IPS DF 6.9 (cell line): Measurements from ENCODE around the gene COL24A1.

Experiments
- DNase-seq: peaks from one replicate; pipeline ENCODE4 v3.0.0-alpha.2; 2013; ENCODE audit warnings: low read depth, low spot score
- H3K27ac ChIP-seq: one replicate; pipeline ENCODE4 v1.5.1; 2013; ENCODE audit warnings: low read length, control low read depth
- H3K27me3 ChIP-seq: 2 replicates; pipeline ENCODE4 v1.6.1; 2013; ENCODE audit warnings: mild to moderate bottlenecking, low read length; ENCODE audit not compliant: control insufficient read depth, insufficient read depth
- H3K36me3 ChIP-seq: 2 replicates; pipeline ENCODE4 v1.6.1; 2013; ENCODE audit warnings: low read length; ENCODE audit not compliant: control insufficient read depth, insufficient read depth
- H3K4me1 ChIP-seq: 2 replicates; pipeline ENCODE4 v1.6.1; 2013; ENCODE audit warnings: low read length; ENCODE audit not compliant: control insufficient read depth, insufficient read depth
- H3K4me3 ChIP-seq: 2 replicates; pipeline ENCODE4 v1.5.1; 2013; ENCODE audit warnings: mild to moderate bottlenecking, low read length
- H3K9me3 ChIP-seq: 2 replicates; pipeline ENCODE4 v1.6.1; 2013; ENCODE audit warnings: low read length, inconsistent platforms; ENCODE audit not compliant: control insufficient read depth, insufficient read depth
- WGBS: extraction: QIAGEN DNeasy Blood & Tissue Kit; methylation state at CpG from one replicate; pipeline ENCODE4 v1.1.7; 2013; ENCODE audit warnings: mixed read lengths, missing lambda C conversion rate; ENCODE audit not compliant: insufficient read length, insufficient coverage; 5-methylcytosine and 5-hydroxymethylcytosine counted together

The COL24A1 gene

GRCh38 chr1:86156566-86157455, at the start of gene COL24A1:
TSS of gene COL24A1 (minus strand) at chr1:86156772. CDS start at chr1:86156396, 376 bp downstream.
- peak; percentile 78 for DNase-seq
- peak within 1 kb of the TSS; percentile 56 for H3K4me3 ChIP-seq
- H3K36me3 ChIP-seq = no peaks in the 10 kb centered on the region
- no CpG with 5 or more reads among the region's 52 CpGs for WGBS
- H3K4me1 ChIP-seq = peaks cover 10% of the 10 kb centered on the region
- no peaks in the 10 kb centered on the region for H3K9me3 ChIP-seq
- peaks cover 24% of the 10 kb centered on the region for H3K27me3 ChIP-seq
- no peak within 1 kb of the TSS for H3K27ac ChIP-seq

DNA sequence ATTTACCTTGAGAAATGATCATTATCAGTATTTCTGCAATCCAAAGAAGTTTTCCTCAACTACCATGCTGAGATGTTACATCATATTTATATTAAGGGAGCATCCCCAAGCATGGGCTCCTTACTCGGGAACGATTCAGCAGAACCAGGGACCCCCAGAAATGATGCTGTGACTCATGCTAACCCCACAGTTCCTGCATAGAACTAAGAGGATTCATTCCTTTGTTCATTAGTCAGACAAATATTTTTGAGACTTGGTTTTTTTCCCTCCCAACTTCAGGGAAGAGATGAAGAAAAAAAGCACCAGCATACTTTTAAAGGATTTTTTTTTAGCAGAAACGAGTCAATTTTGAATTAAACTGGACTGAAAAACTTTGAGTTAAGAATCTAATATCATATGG, 49.2 kb upstream of the COL24A1 start:
- no CpG with 5 or more reads among the region's 3 CpGs for WGBS
- no peaks in the 10 kb centered on the region for H3K4me1 ChIP-seq
- H3K4me3 ChIP-seq = no peak overlapping the region
- H3K9me3 ChIP-seq = no peaks in the 10 kb centered on the region
- H3K27me3 ChIP-seq = no peaks in the 10 kb centered on the region
- no peak overlapping the region for H3K27ac ChIP-seq
- DNase-seq = no peak
- no peaks in the 10 kb centered on the region for H3K36me3 ChIP-seq

- H3K4me1 ChIP-seq = no peaks in the 10 kb centered on the region
- H3K36me3 ChIP-seq = no peaks in the 10 kb centered on the region
- no CpG with 5 or more reads among the region's 4 CpGs for WGBS
- H3K4me3 ChIP-seq = no peak overlapping the region
- H3K9me3 ChIP-seq = no peaks in the 10 kb centered on the region
- no peak for DNase-seq
- no peak overlapping the region for H3K27ac ChIP-seq
- H3K27me3 ChIP-seq = no peaks in the 10 kb centered on the region
Observed at GRCh38 chr1:86202552-86203340, 46.2 kb upstream of the COL24A1 start.

DNA sequence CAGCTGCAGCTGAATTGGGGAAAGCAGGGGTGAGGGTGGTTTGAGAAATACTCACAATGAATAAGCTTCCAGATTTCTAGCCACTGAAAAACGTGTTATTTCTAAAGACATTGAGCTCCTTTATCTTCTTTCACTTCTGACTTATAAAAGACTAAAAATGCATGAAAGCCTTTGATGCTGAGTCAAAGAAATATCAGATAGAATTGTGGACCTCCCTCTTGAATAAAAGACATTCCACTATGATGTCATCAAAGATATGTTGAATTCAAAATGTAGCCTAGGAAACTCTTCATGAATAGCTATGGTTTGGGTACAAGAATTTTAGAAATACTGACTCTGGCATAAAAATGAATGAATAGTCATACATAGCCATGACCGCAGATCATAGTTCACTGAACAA, 44.7 kb upstream of the COL24A1 start:
- no peak for DNase-seq
- Histone ChIP-seq H3K27ac (no peak overlapping the region), H3K36me3 (no peaks in the 10 kb centered on the region), H3K27me3 (no peaks in the 10 kb centered on the region), H3K9me3 (no peaks in the 10 kb centered on the region), H3K4me3 (no peak overlapping the region), H3K4me1 (no peaks in the 10 kb centered on the region)
- no CpG with 5 or more reads among the region's 2 CpGs for WGBS

DNA sequence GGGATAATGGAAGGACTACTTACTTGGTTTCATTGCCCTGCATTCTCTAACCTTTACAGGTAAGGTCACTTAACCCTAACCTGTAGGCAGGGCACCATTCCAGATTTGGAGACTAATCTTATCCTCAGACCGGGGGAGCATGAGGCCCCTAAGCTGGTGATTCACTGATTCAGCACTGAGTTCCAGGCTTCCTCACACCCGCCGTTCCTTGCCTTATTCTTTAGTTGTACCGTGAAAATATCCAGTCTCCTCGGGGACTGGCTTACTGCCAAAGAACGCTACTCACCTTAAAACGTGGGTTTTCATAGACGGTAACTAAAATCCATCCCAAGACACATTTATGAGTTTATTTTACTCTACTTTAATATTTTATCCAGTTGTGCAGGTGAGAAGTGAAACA, 44.3 kb upstream of the COL24A1 start:
- no peak for DNase-seq
- H3K4me1 ChIP-seq = no peaks in the 10 kb centered on the region
- no peaks in the 10 kb centered on the region for H3K27me3 ChIP-seq
- no peaks in the 10 kb centered on the region for H3K9me3 ChIP-seq
- H3K36me3 ChIP-seq = no peaks in the 10 kb centered on the region
- no peak overlapping the region for H3K4me3 ChIP-seq
- WGBS = no CpG with 5 or more reads among the region's 8 CpGs
- H3K27ac ChIP-seq = no peak overlapping the region

DNA sequence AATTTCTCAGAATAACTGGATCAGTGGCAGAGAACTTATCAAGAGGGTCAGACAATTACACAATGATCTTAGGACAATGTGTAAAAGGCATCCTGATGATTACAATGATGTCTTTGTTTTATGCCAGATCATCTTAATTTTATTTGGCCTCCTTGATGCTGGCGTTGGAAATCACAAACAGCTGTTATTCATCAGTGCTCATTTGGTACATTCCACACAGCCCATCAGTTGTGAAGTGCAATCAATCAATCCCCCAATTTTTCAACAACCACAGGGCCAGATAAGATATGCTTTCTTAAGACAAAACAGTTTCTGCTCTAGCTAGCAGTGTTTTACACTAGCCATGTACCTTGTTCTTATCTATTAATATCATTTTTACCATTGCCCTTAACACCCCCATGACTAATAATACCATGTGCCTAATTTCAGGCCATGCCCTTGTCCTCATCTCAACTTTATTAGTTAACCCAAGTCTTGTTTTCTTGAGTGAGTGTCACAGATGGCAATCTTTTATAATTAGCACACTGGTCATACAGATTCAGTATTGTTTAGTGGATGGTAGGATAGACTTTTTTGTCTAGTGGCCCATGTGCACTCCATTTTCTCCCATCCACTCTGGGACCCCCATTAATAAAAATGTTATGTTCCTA, 40.8 kb upstream of the COL24A1 start:
- H3K27me3 ChIP-seq = no peaks in the 10 kb centered on the region
- H3K27ac ChIP-seq = no peak overlapping the region
- no peak overlapping the region for H3K4me3 ChIP-seq
- no peaks in the 10 kb centered on the region for H3K4me1 ChIP-seq
- no peak for DNase-seq
- H3K36me3 ChIP-seq = no peaks in the 10 kb centered on the region
- H3K9me3 ChIP-seq = no peaks in the 10 kb centered on the region
- WGBS = no CpG with 5 or more reads among the region's 1 CpG

- no peaks in the 10 kb centered on the region for H3K9me3 ChIP-seq
- no peaks in the 10 kb centered on the region for H3K27me3 ChIP-seq
- H3K4me1 ChIP-seq = 0 out of 2 replicates have a peak, but pooled peaks cover 1% of the 10 kb centered on the region
- no peak overlapping the region for H3K27ac ChIP-seq
- H3K36me3 ChIP-seq = no peaks in the 10 kb centered on the region
- DNase-seq = no peak
- no peak overlapping the region for H3K4me3 ChIP-seq
- no CpG with 5 or more reads among the region's 2 CpGs for WGBS
Observed at GRCh38 chr1:86195281-86195680, 38.7 kb upstream of the COL24A1 start.

GRCh38 chr1:86194491-86195034, 38.0 kb upstream of the COL24A1 start:
- Histone ChIP-seq H3K4me1 (0 out of 2 replicates have a peak, but pooled peaks cover 1% of the 10 kb centered on the region), H3K27ac (no peak overlapping the region), H3K36me3 (no peaks in the 10 kb centered on the region), H3K9me3 (no peaks in the 10 kb centered on the region), H3K4me3 (no peak overlapping the region), H3K27me3 (no peaks in the 10 kb centered on the region)
- no CpG with 5 or more reads among the region's 4 CpGs for WGBS
- DNase-seq = no peak

DNA sequence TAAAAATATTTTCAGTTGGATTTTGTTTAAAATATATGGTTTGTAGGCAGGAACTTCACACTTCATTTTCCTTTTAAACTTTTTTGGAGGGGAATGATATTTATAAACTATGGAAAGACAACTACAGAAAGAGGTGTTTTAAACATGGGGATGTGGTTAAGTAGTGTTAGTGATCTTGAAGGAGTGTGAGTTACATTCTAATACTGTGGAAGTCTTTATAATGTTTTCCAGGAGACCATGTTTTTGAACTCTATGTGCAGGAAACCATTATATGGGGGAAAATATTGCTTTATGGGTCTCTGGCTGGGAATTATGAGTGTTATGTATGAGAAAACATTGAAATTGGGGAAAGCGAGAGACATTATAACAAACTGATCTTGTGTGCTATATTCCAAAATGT, 35.8 kb upstream of the COL24A1 start:
- H3K27ac ChIP-seq = no peak overlapping the region
- no peak for DNase-seq
- no peaks in the 10 kb centered on the region for H3K36me3 ChIP-seq
- no CpG with 5 or more reads among the region's 1 CpG for WGBS
- 0 out of 2 replicates have a peak, but pooled peaks cover 1% of the 10 kb centered on the region for H3K4me1 ChIP-seq
- H3K4me3 ChIP-seq = no peak overlapping the region
- H3K9me3 ChIP-seq = no peaks in the 10 kb centered on the region
- no peaks in the 10 kb centered on the region for H3K27me3 ChIP-seq

DNA sequence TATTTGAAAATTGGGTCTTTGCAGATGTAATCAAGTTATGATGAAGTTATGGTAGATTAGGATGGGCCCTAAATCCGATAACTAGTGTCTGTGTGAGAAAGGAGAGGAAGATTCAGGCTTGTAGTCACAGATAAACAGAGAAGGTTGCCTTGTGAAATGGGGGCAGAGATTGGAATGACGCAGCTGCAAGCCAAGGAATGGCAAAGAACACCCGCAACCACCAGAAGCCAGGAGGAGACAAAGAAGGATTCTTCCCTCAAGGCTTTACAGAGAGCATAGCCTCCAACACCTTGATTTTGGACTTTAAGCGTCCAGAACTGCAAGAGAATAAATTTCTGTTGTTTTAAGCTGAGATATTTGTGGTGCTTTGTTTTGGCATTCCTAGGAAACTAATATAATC, 35.4 kb upstream of the COL24A1 start:
- H3K9me3 ChIP-seq = no peaks in the 10 kb centered on the region
- no CpG with 5 or more reads among the region's 4 CpGs for WGBS

More for the DNA sequence above, 35.4 kb upstream of the COL24A1 start:
- Histone ChIP-seq H3K27me3 (no peaks in the 10 kb centered on the region), H3K4me1 (0 out of 2 replicates have a peak, but pooled peaks cover 1% of the 10 kb centered on the region), H3K4me3 (no peak overlapping the region), H3K36me3 (no peaks in the 10 kb centered on the region), H3K27ac (no peak overlapping the region)
- DNase-seq = peak; percentile 22
